ENCODE data around the gene UFSP1. TPM values are rescaled to one million over a fixed set of nuclear protein-coding genes. Genes with fewer than 3 reads are reported as not detected.

Gene UFSP1
- total RNA-seq, 2 donors from 2014 or later = 2.1 to 4.4 TPM

DNA sequence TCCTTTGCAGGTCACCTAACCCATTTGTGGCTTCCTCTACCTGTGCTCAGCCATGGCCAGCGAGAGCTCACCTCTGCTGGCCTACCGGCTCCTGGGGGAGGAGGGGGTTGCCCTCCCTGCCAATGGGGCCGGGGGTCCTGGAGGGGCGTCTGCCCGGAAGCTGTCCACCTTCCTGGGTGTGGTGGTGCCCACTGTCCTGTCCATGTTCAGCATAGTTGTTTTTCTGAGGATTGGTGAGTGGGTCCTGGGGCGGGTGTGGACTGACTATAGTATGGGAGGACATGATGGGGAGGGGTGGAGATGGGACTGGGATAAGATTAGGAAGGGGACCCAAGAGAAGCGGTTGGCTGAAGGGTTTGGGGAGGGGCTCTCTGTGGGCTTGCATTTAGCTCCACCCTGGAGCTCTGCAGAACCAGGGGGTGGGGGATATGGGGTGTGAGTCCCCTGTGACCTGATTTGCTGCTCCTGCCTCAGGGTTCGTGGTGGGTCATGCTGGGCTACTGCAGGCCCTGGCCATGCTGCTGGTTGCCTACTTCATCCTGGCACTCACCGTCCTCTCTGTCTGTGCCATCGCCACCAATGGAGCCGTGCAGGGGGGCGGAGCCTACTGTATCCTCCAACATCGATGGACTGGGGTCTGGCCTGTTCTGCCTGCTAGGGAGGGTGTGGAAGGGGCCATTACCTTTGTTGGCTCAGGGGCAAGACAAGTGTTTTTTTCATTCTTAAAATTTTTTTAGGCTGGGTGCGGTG is 35.2 kb downstream of the UFSP1 start:
- no peaks in the 10 kb centered on the region for H3K36me3 ChIP-seq
- no peak overlapping the region for H3K9ac ChIP-seq (ENCODE audit: low read depth in 2 of 2, low read length in 2 of 2)
- TF ChIP-seq, protein P1, sequence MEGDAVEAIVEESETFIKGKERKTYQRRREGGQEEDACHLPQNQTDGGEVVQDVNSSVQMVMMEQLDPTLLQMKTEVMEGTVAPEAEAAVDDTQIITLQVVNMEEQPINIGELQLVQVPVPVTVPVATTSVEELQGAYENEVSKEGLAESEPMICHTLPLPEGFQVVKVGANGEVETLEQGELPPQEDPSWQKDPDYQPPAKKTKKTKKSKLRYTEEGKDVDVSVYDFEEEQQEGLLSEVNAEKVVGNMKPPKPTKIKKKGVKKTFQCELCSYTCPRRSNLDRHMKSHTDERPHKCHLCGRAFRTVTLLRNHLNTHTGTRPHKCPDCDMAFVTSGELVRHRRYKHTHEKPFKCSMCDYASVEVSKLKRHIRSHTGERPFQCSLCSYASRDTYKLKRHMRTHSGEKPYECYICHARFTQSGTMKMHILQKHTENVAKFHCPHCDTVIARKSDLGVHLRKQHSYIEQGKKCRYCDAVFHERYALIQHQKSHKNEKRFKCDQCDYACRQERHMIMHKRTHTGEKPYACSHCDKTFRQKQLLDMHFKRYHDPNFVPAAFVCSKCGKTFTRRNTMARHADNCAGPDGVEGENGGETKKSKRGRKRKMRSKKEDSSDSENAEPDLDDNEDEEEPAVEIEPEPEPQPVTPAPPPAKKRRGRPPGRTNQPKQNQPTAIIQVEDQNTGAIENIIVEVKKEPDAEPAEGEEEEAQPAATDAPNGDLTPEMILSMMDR (IDR thresholded peaks at IDR 0.05) = no peak
- no peak overlapping the region for H3K27ac ChIP-seq
- intact Hi-C loops (cut with DNase I) = loop anchor here (5.0 kb wide), 1 partner anchor 147 kb away; the partner anchor contains the start of gene POP7
- no peak overlapping the region for H3K4me3 ChIP-seq
- no peaks in the 10 kb centered on the region for H3K9me3 ChIP-seq
- H3K4me1 ChIP-seq = no peaks in the 10 kb centered on the region
- no peak for DNase-seq
- no peaks in the 10 kb centered on the region for H3K27me3 ChIP-seq

DNA sequence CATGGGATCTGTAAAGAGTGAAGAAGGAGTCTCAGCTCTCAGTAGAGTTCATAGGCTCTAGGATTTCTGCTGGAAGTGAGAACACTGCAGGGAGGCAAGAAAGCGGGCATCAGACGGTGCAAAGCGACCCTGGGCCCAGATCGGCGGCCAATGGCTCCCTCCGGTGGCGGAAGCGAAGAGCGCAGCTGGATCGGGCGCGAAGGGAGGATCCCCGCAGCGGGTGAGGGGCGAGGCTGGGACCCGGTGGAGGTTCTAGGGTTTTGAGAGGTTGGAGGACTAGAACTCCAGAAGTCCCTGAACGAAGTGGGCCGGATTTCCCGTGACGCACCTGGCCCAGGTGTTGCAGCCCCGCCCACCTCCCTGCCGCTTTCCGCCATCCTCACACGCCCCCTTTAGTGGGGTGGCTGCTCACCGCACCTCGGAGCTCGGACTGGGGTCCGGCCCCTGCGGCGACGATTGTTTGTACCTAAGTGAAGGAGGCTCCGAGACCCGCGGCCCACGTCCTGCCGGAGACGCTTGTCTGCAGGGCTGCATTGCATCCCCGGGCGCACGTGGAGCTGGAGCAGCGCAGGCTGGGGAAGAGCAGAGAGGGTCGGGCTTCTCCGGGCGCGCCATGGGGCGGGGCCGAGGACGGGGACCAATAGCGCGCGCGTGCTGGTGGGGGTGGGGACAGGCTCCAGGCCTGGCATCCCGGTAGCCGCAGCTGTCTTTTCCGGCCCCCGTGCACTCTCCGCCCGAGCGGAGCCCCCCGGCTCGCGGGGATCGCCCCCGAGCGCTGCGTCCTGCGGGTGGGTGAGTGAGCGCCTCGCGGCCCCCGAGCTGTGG is 37.3 kb downstream of the UFSP1 start, which contains the start of gene SLC12A9:
SLC12A9 (plus strand) TSS at position 666 of the 825 bp plus-strand sequence. CDS start 1,485 bp downstream, outside the sequence.
- Histone ChIP-seq H3K9ac (ENCODE audit: low read depth in 2 of 2, low read length in 2 of 2) (peak within 1 kb of the TSS; percentile 58 to 77), H3K27ac (peak within 1 kb of the TSS; percentile 60), H3K9me3 (no peaks in the 10 kb centered on the region), H3K4me1 (no peaks in the 10 kb centered on the region), H3K27me3 (no peaks in the 10 kb centered on the region), H3K4me3 (peak within 1 kb of the TSS; percentile 79), H3K36me3 (no peaks in the 10 kb centered on the region)
- TF ChIP-seq, protein P1 (IDR thresholded peaks at IDR 0.05) = peak; percentile 87
- intact Hi-C loops (cut with DNase I) = loop anchor here (5.0 kb wide), 1 partner anchor 145 kb away; the partner anchor contains the start of gene POP7
- peak; percentile 93 for DNase-seq

DNA sequence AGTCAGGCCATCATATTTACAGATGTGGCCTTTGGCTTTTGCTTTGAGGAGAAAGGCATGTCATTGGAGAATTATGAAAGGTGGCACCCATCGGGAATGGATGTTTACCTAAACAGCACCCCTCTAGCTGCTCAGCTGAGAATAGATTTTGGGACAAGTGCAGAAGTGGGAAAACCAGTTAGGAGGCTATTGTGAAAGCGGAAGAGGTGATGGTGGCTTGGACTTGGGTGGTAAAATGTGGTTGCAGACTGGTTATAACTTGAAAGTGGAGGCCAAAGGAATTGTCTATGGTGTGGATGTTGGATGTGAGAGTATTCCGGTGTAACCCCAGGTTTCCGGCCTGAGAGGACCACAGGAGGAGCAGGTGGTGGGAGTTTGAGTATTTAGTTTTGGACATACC is 42.2 kb downstream of the UFSP1 start:
- Histone ChIP-seq H3K4me3 (no peak overlapping the region), H3K4me1 (no peaks in the 10 kb centered on the region), H3K27ac (no peak overlapping the region), H3K9ac (ENCODE audit: low read depth in 2 of 2, low read length in 2 of 2) (no peak overlapping the region), H3K27me3 (no peaks in the 10 kb centered on the region), H3K9me3 (no peaks in the 10 kb centered on the region), H3K36me3 (no peaks in the 10 kb centered on the region)
- no peak for DNase-seq
- TF ChIP-seq, protein P1 (IDR thresholded peaks at IDR 0.05) = no peak
- intact Hi-C loops (cut with DNase I) = no loop called here

DNA sequence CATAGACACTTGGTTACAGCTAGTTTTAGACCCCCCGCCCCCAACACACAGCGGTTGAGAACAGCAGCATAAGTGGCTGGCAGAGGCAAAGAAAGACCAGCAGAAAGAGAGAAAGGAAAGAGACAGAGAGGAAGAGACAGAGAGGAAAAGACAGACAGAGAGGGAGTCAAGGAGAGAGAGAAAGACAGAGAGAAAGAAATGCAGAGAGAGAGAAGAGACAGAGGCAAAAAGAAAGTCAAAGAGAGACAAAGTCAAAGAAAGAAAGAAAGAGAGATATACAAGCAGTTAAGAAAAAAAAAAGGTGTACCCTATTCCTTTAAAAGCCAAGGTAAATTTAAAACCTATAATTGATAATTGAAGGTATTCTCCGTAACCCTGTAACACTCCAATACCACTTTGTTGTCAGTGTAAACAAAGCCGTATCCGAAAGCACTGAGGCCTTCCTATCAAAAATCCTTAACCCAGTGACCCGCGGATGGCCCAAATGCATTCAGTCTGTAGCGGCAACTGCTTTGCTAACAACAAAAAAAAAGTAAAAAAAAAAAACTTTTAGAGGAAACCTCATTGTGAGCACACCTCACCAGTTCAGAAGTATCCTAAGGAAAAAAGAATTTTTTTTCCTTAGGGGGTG is 48.9 kb downstream of the UFSP1 start:
- H3K27me3 ChIP-seq = no peaks in the 10 kb centered on the region
- H3K4me1 ChIP-seq = peaks cover 3% of the 10 kb centered on the region
- H3K9ac ChIP-seq (ENCODE audit: low read depth in 2 of 2, low read length in 2 of 2) = no peak overlapping the region
- TF ChIP-seq, protein P1 (IDR thresholded peaks at IDR 0.05) = no peak
- DNase-seq = no peak
- no peak overlapping the region for H3K27ac ChIP-seq
- no peaks in the 10 kb centered on the region for H3K36me3 ChIP-seq
- intact Hi-C loops (cut with DNase I) = no loop called here
- H3K4me3 ChIP-seq = no peak overlapping the region
- no peaks in the 10 kb centered on the region for H3K9me3 ChIP-seq

DNA sequence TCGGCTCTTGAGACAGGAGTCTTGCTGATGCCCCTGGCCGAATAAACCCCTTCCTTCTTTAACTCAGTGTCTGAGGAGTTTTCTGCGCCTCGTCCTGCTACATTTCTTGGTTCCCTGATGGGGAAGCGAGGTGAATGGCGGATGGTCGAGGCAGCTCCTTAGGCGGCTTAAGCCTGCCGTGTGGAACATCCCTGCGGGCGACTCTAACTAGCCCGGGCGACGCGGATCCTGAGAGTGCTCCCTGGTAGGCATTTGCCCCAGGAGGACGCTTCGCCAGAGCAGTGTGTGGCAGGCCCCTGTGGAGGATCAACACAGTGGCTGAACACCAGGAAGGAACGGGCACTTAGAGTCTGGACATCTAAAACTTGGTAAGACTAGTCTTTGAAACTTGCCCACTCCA is 50.2 kb downstream of the UFSP1 start:
- Histone ChIP-seq H3K9me3 (no peaks in the 10 kb centered on the region), H3K27me3 (no peaks in the 10 kb centered on the region), H3K27ac (no peak overlapping the region), H3K9ac (ENCODE audit: low read depth in 2 of 2, low read length in 2 of 2) (no peak overlapping the region), H3K36me3 (no peaks in the 10 kb centered on the region), H3K4me1 (peaks cover 3% of the 10 kb centered on the region), H3K4me3 (no peak overlapping the region)
- TF ChIP-seq, protein P1 (IDR thresholded peaks at IDR 0.05) = no peak
- no peak for DNase-seq
- intact Hi-C loops (cut with DNase I) = no loop called here
